Sigmoid colon (tissue), 7 donors: ENCODE data around the gene GRHL1. TPM values are rescaled to one million over a fixed set of nuclear protein-coding genes. Genes with fewer than 3 reads are reported as not detected.

Source experiments
- DNase-seq: peaks from one replicate; pipeline ENCODE4 v3.0.0-alpha.2; 2019
- H3K27ac ChIP-seq, 4 donors: fragments of 200-600 bp; sonication (generic); one replicate each; pipeline ENCODE4 v1.5.1; 2016 to 2019; ENCODE audit warnings: mild to moderate bottlenecking in 1 of 4
- H3K27me3 ChIP-seq, 3 donors: fragments of 200-600 bp; sonication (generic); one replicate each; pipeline ENCODE4 v1.5.1; 2019; ENCODE audit warnings: mild to moderate bottlenecking in 1 of 3
- H3K36me3 ChIP-seq, 4 donors: fragments of 200-600 bp; sonication (generic); one replicate each; pipeline ENCODE4 v1.5.1; 2016 to 2019
- H3K4me1 ChIP-seq, 4 donors: fragments of 200-600 bp; sonication (generic); one replicate each; pipeline ENCODE4 v1.5.1; 2017 to 2019
- H3K4me3 ChIP-seq, 4 donors: fragments of 200-600 bp; sonication (generic); one replicate each; pipeline ENCODE4 v1.5.1; 2017 to 2019; ENCODE audit warnings: mild to moderate bottlenecking in 2 of 4, moderate library complexity in 1 of 4
- H3K9me3 ChIP-seq, 4 donors: fragments of 200-600 bp in 3 of 4; sonication (generic) in 3 of 4; one replicate each; pipeline versions ENCODE4 v1.5.1 to v1.6.1; 2013 to 2019
- CTCF ChIP-seq, 4 experiments: fragments of 450-650 bp in 3 of 4; fragments of 200-600 bp in 1 of 4; IDR thresholded peaks; one replicate each; pipeline ENCODE4 v1.5.1; 2016 to 2019; ENCODE audit warnings: antibody characterized with exemption in 4 of 4, mild to moderate bottlenecking in 3 of 4, moderate library complexity in 2 of 4
- EP300 ChIP-seq, 4 donors: sonication (generic); formaldehyde crosslinking; IDR thresholded peaks; one replicate each; pipeline ENCODE4 v1.6.1; 2017; ENCODE audit warnings: antibody characterized with exemption in 4 of 4
- POLR2A ChIP-seq, 2 donors: fragments of 450-650 bp; IDR thresholded peaks; one replicate each; pipeline ENCODE4 v1.6.1; 2016; ENCODE audit warnings: antibody characterized with exemption in 2 of 2, mild to moderate bottlenecking in 2 of 2, moderate library complexity in 2 of 2
- POLR2AphosphoS5 ChIP-seq, 4 donors: sonication (generic); formaldehyde crosslinking; IDR thresholded peaks; one replicate each; pipeline ENCODE4 v1.6.1; 2017; ENCODE audit warnings: antibody characterized with exemption in 4 of 4
- WGBS, 2 donors: extraction: QIAGEN DNeasy Blood & Tissue Kit; methylation state at CpG; one replicate each; pipeline ENCODE4 v1.1.7; 2013; 5-methylcytosine and 5-hydroxymethylcytosine counted together
- intact Hi-C: fragments of 100-400 bp; cut with DNase I; formaldehyde crosslinking; loops from one replicate; pipeline ENCODE4 v1.15.1; 2023
- polyA plus RNA-seq, 3 donors: library from polyadenylated mRNA; stranded (reverse); fragments of 200-250 nt; gene quantifications; one replicate each; pipeline ENCODE4 v1.2.3, GENCODE V29; 2013
- total RNA-seq, 4 donors: library from RNA; depleted of rRNA; stranded (reverse); fragments of >200 nt; gene quantifications; one replicate each; pipeline ENCODE4 v1.1.0, GENCODE V29; 2016
- donor health status: healthy with polysubstance abuse.
- donor health status: Bipolar disorder and iron deficiency.
- donor health status: healthy.

The GRHL1 gene
- total and polyA plus RNA-seq, 7 donors: under 0.01 to 4.2 (median 1.4) TPM

- DNase-seq: peak; percentile 63
These were observed 55.9 kb downstream of the GRHL1 start for GRCh38 chr2:10007435-10007834.

DNA sequence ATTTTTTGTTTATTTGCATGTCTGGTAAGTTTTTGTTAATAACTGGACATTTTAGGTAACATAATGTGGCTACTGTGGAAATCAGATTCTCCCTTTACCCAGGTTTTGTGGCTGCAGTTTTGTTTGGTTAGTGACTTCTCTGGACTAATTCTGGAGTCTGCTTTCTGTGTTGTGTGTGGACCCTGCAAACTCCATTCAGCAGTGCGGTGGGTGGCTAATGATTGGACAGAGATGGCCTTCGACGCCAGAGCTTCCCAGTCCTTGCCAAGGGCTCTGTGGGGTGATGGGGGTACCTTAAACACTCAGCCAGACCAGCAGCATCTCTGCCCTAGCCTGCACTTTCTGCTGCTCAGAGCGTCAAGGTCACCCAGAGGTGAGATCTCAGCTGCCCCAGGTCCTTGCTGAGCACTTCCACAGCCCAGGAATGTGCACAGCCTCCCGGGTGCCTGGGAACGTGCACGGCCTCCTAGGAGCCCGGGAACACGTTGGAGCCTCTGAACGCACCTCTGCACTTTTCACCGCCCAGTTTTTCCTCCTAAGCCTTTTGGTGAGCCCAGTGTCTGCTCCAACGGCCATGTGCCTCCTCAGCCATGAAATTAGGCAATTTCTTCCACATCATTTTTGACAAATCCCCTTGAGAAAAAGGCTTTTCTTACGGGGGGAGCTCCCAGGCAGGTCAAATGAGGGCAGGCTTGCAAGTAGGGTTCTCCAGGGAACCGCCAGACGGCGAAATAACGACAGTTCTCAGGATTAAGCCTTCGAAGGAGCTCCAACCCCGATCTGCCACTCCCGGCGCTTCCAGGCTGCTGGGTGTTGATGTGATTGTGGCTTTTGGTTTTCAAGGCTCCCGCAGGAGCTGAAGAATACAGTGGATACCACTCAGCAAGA is 56.7 kb downstream of the GRHL1 start:
- Histone ChIP-seq H3K4me3 (no peak overlapping the region), H3K27ac (peak overlapping the region in 3 of 4 donors; percentile 49 to 80 (median 70)), H3K9me3 (no peaks in the 10 kb centered on the region), H3K36me3 (no peaks in the 10 kb centered on the region), H3K4me1 (peaks cover 0 to 48% (median 44%) of the 10 kb centered on the region in 4 donors), H3K27me3 (no peaks in the 10 kb centered on the region)
- DNase-seq: peak; percentile 66
- 71 to 79% methylated on average over 22 of the region's 22 CpGs for WGBS, 2 donors
- intact Hi-C loops: loop anchor here (2.0 kb wide), 1 partner anchor 35 kb away; the partner anchor contains the start of gene KLF11
- TF ChIP-seq POLR2AphosphoS5 (IDR thresholded peaks at IDR 0.05): no peak
- no peak for TF ChIP-seq CTCF (IDR thresholded peaks at IDR 0.05)
- TF ChIP-seq EP300 (IDR thresholded peaks at IDR 0.05): no peak
- no peak for TF ChIP-seq POLR2A (IDR thresholded peaks at IDR 0.05)

More at GRCh38 chr2:10007435-10007834, 55.9 kb downstream of the GRHL1 start:
- H3K36me3 ChIP-seq: no peaks in the 10 kb centered on the region
- no peak overlapping the region for H3K4me3 ChIP-seq
- H3K9me3 ChIP-seq: no peaks in the 10 kb centered on the region
- 76 to 83% methylated on average over 9 of the region's 9 CpGs for WGBS, 2 donors
- no peak for TF ChIP-seq EP300 (IDR thresholded peaks at IDR 0.05)
- H3K4me1 ChIP-seq: peaks cover 0 to 48% (median 44%) of the 10 kb centered on the region in 4 donors
- H3K27ac ChIP-seq: peak overlapping the region in 3 of 4 donors; percentile 49 to 80 (median 70)
- intact Hi-C loops: no loop called here
- no peaks in the 10 kb centered on the region for H3K27me3 ChIP-seq

DNA sequence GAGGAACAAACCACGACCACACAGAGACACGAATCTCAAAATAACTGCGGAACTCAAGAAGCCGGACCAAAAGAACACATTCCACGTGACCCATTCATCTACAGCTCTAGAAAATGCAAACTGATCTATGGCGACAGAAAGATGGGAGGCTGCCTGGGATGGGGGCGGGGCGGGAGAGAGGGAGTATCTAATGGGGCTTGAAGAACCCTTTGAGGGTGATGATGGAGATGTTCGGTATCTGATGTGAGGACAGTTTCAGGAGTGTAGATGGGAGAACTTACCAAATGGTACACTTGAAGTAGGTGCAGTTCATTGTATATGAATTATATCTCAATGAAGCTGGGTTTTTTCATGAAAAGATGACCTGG is 57.3 kb downstream of the GRHL1 start:
- Histone ChIP-seq H3K4me1 (peaks cover 0 to 48% (median 44%) of the 10 kb centered on the region in 4 donors), H3K27ac (peak overlapping the region in 2 of 4 donors; percentile 70 to 80), H3K27me3 (no peaks in the 10 kb centered on the region), H3K36me3 (no peaks in the 10 kb centered on the region), H3K4me3 (no peak overlapping the region), H3K9me3 (no peaks in the 10 kb centered on the region)
- intact Hi-C loops: loop anchor here (2.0 kb wide), 1 partner anchor 34 kb away; the partner anchor contains the start of gene KLF11
- DNase-seq: peak; percentile 34
- 85 to 87% methylated on average over 9 of the region's 9 CpGs for WGBS, 2 donors
- TF ChIP-seq EP300 (IDR thresholded peaks at IDR 0.05) (no peak), POLR2AphosphoS5 (IDR thresholded peaks at IDR 0.05) (no peak), POLR2A (IDR thresholded peaks at IDR 0.05) (no peak), CTCF (IDR thresholded peaks at IDR 0.05) (no peak)

GRCh38 chr2:10009271-10009810 is 57.8 kb downstream of the GRHL1 start:
- intact Hi-C loops: loop anchor here (2.0 kb wide), 1 partner anchor 33 kb away; the partner anchor contains the start of gene KLF11
- H3K4me1 ChIP-seq: peaks cover 0 to 48% (median 44%) of the 10 kb centered on the region in 4 donors
- H3K27ac ChIP-seq: peak overlapping the region; percentile 3 to 80 (median 64)
- H3K9me3 ChIP-seq: no peaks in the 10 kb centered on the region
- peak; percentile 75 for DNase-seq
- H3K36me3 ChIP-seq: no peaks in the 10 kb centered on the region
- no peak for TF ChIP-seq CTCF (IDR thresholded peaks at IDR 0.05)
- TF ChIP-seq POLR2A (IDR thresholded peaks at IDR 0.05): no peak
- no peak for TF ChIP-seq EP300 (IDR thresholded peaks at IDR 0.05)
- no peak for TF ChIP-seq POLR2AphosphoS5 (IDR thresholded peaks at IDR 0.05)
- H3K27me3 ChIP-seq: no peaks in the 10 kb centered on the region
- H3K4me3 ChIP-seq: no peak overlapping the region
- WGBS, 2 donors: 90 to 91% methylated on average over 19 of the region's 19 CpGs
